Keratinocyte (primary cell): Measurements from ENCODE around the gene FUZ. TPM values are rescaled to one million over a fixed set of nuclear protein-coding genes. Genes with fewer than 3 reads are reported as not detected.

Experiments used
- DNase-seq: peaks from one replicate; pipeline ENCODE4 v3.0.0-alpha.2; 2011; ENCODE audit warnings: low read depth, missing footprints, low spot score
- FAIRE-seq: peaks from 2 replicates; lab custom pipeline; 2011; peaks lifted over from hg19 to GRCh38; lab: Jason Lieb, UNC
- H2AFZ ChIP-seq: 2 replicates; pipeline ENCODE4 v1.6.0; 2012; ENCODE audit warnings: low read length, control low read depth, inconsistent platforms; ENCODE audit not compliant: control insufficient read depth
- H3K27ac ChIP-seq: 2 replicates; pipeline ENCODE4 v1.5.1; 2011; ENCODE audit warnings: low read length; ENCODE audit not compliant: control insufficient read depth, insufficient read depth
- H3K27me3 ChIP-seq: 3 replicates; pipeline ENCODE4 v1.6.0; 2011; ENCODE audit warnings: low read length; ENCODE audit not compliant: control insufficient read depth, insufficient read depth; ENCODE audit errors: extremely low read depth
- H3K36me3 ChIP-seq, 2 experiments: 2 replicates in 1 of 2; 3 replicates in 1 of 2; pipeline ENCODE4 v1.5.1; 2011; ENCODE audit warnings: low read length in 2 of 2, mild to moderate bottlenecking in 1 of 2; ENCODE audit not compliant: control insufficient read depth in 2 of 2, insufficient read depth in 2 of 2; ENCODE audit errors: extremely low read depth in 1 of 2
- H3K4me1 ChIP-seq: 3 replicates; pipeline ENCODE4 v1.5.1; 2011; ENCODE audit warnings: low read length; ENCODE audit not compliant: control insufficient read depth, insufficient read depth; ENCODE audit errors: extremely low read depth
- H3K4me2 ChIP-seq: 3 replicates; pipeline ENCODE4 v1.6.0; 2011; ENCODE audit warnings: low read depth, low read length; ENCODE audit not compliant: control insufficient read depth, insufficient read depth; ENCODE audit errors: extremely low read depth
- H3K4me3 ChIP-seq, 3 experiments: fragments of 200-600 bp in 1 of 3; sonication (generic) in 1 of 3; 2 replicates in 2 of 3; 3 replicates in 1 of 3; pipeline ENCODE4 v1.5.1; 2011 to 2016; ENCODE audit warnings: low read length in 3 of 3, mild to moderate bottlenecking in 3 of 3, control low read depth in 2 of 3, inconsistent platforms in 1 of 3, low read depth in 1 of 3, mixed read lengths in 1 of 3, mixed run types in 1 of 3, moderate library complexity in 1 of 3; ENCODE audit not compliant: control insufficient read depth in 2 of 3, insufficient read depth in 2 of 3; ENCODE audit errors: extremely low read depth in 1 of 3
- H3K79me2 ChIP-seq: 2 replicates; pipeline ENCODE4 v1.6.0; 2012; ENCODE audit warnings: low read length; ENCODE audit not compliant: control insufficient read depth, insufficient read depth
- H3K9ac ChIP-seq: 3 replicates; pipeline ENCODE4 v1.6.0; 2011; ENCODE audit warnings: low read length; ENCODE audit not compliant: control insufficient read depth, insufficient read depth; ENCODE audit errors: extremely low read depth
- H3K9me1 ChIP-seq: 3 replicates; pipeline ENCODE4 v1.6.0; 2011; ENCODE audit warnings: low read length; ENCODE audit not compliant: control insufficient read depth, insufficient read depth; ENCODE audit errors: extremely low read depth
- H3K9me3 ChIP-seq: 2 replicates; pipeline ENCODE4 v1.5.1; 2012; ENCODE audit warnings: low read depth, low read length; ENCODE audit not compliant: control insufficient read depth
- H4K20me1 ChIP-seq: 3 replicates; pipeline ENCODE4 v1.6.0; 2011; ENCODE audit warnings: low read length; ENCODE audit not compliant: control insufficient read depth, insufficient read depth; ENCODE audit errors: extremely low read depth
- CTCF ChIP-seq, 3 experiments: IDR thresholded peaks in 1 of 3; conservative IDR thresholded peaks in 1 of 3; optimal IDR thresholded peaks in 1 of 3; 2 replicates in 2 of 3; 3 replicates in 1 of 3; pipeline versions ENCODE3 to v1.5.1; 2011; ENCODE audit warnings: low read length in 3 of 3, mild to moderate bottlenecking in 3 of 3, moderate library complexity in 2 of 3, control low read depth in 1 of 3, inconsistent platforms in 1 of 3; ENCODE audit not compliant: insufficient read depth in 2 of 3; ENCODE audit errors: extremely low read depth in 1 of 3
- EZH2 ChIP-seq: IDR thresholded peaks from one replicate; pipeline ENCODE4 v1.6.1; 2012; ENCODE audit warnings: inconsistent platforms, mild to moderate bottlenecking, low read length, moderate library complexity
- dilution Hi-C: fragments of 300-500 bp; cut with MboI; formaldehyde crosslinking; loops from one replicate; pipeline ENCODE4 v1.7.0; 2020; ENCODE audit warnings: low sequenced_read_pairs; ENCODE audit not compliant: extremely low pct_ligation_motif_present
- polyA plus RNA-seq, 5 experiments: library from polyadenylated mRNA; depleted of rRNA in 3 of 5; stranded (reverse) in 3 of 5; stranded (forward) in 1 of 5; unstranded in 1 of 5; fragments of >200 nt; gene quantifications; 1 replicate in 1 of 5; 2 replicates in 3 of 5; 3 replicates in 1 of 5; pipeline versions ENCODE4 v1.2.1 to v1.2.3, GENCODE V29; 2011 to 2012; ENCODE audit warnings: missing spikeins in 2 of 5, low read depth in 1 of 5, low replicate concordance in 1 of 5

The FUZ gene
- polyA plus RNA-seq, 1 donor (not counting 4 experiments of a cell fraction or from before 2014, with no cell fraction given), result 3.7 TPM

GRCh38 chr19:49786376-49786820 is 26.7 kb downstream of the FUZ start:
- TF ChIP-seq CTCF (optimal IDR thresholded peaks at IDR 0.05 in 1 of 3, IDR thresholded peaks at IDR 0.05 in 1 of 3, conservative IDR thresholded peaks at IDR 0.05 in 1 of 3; ENCODE audit: extremely low read depth in 1 of 3, insufficient read depth in 2 of 3, low read length in 3 of 3) (no peak), EZH2 (no peak)
- H3K9ac ChIP-seq, result no peak overlapping the region
- peaks cover 15 to 24% of the 10 kb centered on the region in 2 experiments for H3K36me3 ChIP-seq

GRCh38 chr19:49782515-49782914 is 30.6 kb downstream of the FUZ start:
- DNase-seq, result no peak
- no peaks in the 10 kb centered on the region for H3K9me1 ChIP-seq
- TF ChIP-seq CTCF (optimal IDR thresholded peaks at IDR 0.05 in 1 of 3, IDR thresholded peaks at IDR 0.05 in 1 of 3, conservative IDR thresholded peaks at IDR 0.05 in 1 of 3; ENCODE audit: extremely low read depth in 1 of 3, insufficient read depth in 2 of 3, low read length in 3 of 3) (no peak), EZH2 (no peak)
- peaks cover 18 to 21% of the 10 kb centered on the region in 2 experiments for H3K36me3 ChIP-seq
- H3K4me2 ChIP-seq, result no peak overlapping the region
- H3K27me3 ChIP-seq, result no peaks in the 10 kb centered on the region
- no peak overlapping the region for H3K27ac ChIP-seq
- no peaks in the 10 kb centered on the region for H3K9me3 ChIP-seq
- no peak overlapping the region for H2AFZ ChIP-seq
- dilution Hi-C loops, result no loop called here
- no peak for FAIRE-seq
- H3K79me2 ChIP-seq, result peaks cover 3% of the 10 kb centered on the region
- H3K4me3 ChIP-seq, result no peak overlapping the region
- peaks cover 3% of the 10 kb centered on the region for H4K20me1 ChIP-seq
- no peaks in the 10 kb centered on the region for H3K4me1 ChIP-seq
- no peak overlapping the region for H3K9ac ChIP-seq

More at GRCh38 chr19:49786376-49786820, 26.7 kb downstream of the FUZ start:
- Histone ChIP-seq H3K4me3 (no peak overlapping the region), H3K4me2 (no peak overlapping the region), H3K27ac (no peak overlapping the region), H3K9me3 (no peaks in the 10 kb centered on the region), H3K4me1 (no peaks in the 10 kb centered on the region), H3K27me3 (no peaks in the 10 kb centered on the region), H3K79me2 (peaks cover 5% of the 10 kb centered on the region), H4K20me1 (peaks cover 3% of the 10 kb centered on the region), H3K9me1 (peaks cover 2% of the 10 kb centered on the region), H2AFZ (no peak overlapping the region)
- FAIRE-seq (no peak), DNase-seq (no peak)
- dilution Hi-C loops, result no loop called here
